Stimulated activated CD8-positive, alpha-beta memory T cell treated with anti-CD3 and anti-CD28 coated beads, Interleukin-4, amount 100 ng/mL, for 4 hours (primary cell): ENCODE data around the gene NPFF.

Source experiments
- DNase-seq, 2 donors: peaks; one replicate each; pipeline ENCODE4 v3.0.0-alpha.2; 2020; ENCODE audit warnings: low read depth in 2 of 2, low spot score in 1 of 2

NPFF gene

GRCh38 chr12:53478865-53479264 is 28.4 kb downstream of the NPFF start:
- no peak for DNase-seq

- DNase-seq = no peak
Measured at GRCh38 chr12:53476769-53477209, 30.5 kb downstream of the NPFF start.

- no peak for DNase-seq
Measured at GRCh38 chr12:53474819-53475218, 32.5 kb downstream of the NPFF start.

- DNase-seq = no peak
Measured at GRCh38 chr12:53474077-53474476, 33.2 kb downstream of the NPFF start.

- no peak for DNase-seq
Measured at GRCh38 chr12:53472056-53472582, 35.2 kb downstream of the NPFF start.

GRCh38 chr12:53468282-53468681 is 39.0 kb downstream of the NPFF start:
- DNase-seq = no peak

- DNase-seq = no peak
Measured at GRCh38 chr12:53467880-53468279, 39.4 kb downstream of the NPFF start.

- no peak for DNase-seq
Measured at GRCh38 chr12:53467082-53467481, 40.2 kb downstream of the NPFF start.

GRCh38 chr12:53466640-53467039 is 40.6 kb downstream of the NPFF start:
- DNase-seq = no peak

- no peak for DNase-seq
Measured at GRCh38 chr12:53465679-53466078, 41.6 kb downstream of the NPFF start.

- DNase-seq = no peak
Measured at GRCh38 chr12:53464685-53465418, 42.4 kb downstream of the NPFF start.

GRCh38 chr12:53463802-53464560 is 43.3 kb downstream of the NPFF start:
- DNase-seq = no peak

- no peak for DNase-seq
Measured at GRCh38 chr12:53462935-53463334, 44.3 kb downstream of the NPFF start.

- no peak for DNase-seq
Measured at GRCh38 chr12:53461591-53461990, 45.7 kb downstream of the NPFF start.

- no peak for DNase-seq
Measured at GRCh38 chr12:53461059-53461458, 46.2 kb downstream of the NPFF start.

GRCh38 chr12:53459097-53459496 is 48.2 kb downstream of the NPFF start:
- DNase-seq = no peak
